B cell (primary cell): ENCODE results near the gene TSPAN9. TPM values are rescaled to one million over a fixed set of nuclear protein-coding genes. Genes with fewer than 3 reads are reported as not detected.

Experiments
- ATAC-seq: fragments of 200-7000 bp; cut with Tn5 transposase; one replicate; pipeline ENCODE4 v1.10.0; 2021; ENCODE audit warnings: low read depth, mild to moderate bottlenecking, moderate number of reproducible peaks, moderate library complexity
- CTCF ChIA-PET: fragments of 350-600 bp; sonication (Branson Sonifier 250); formaldehyde crosslinking; loops from one replicate; lab custom pipeline; 2021; ENCODE audit warnings: antibody characterized with exemption, inconsistent platforms; lab: Charles Lee
- POLR2A ChIA-PET: fragments of 350-600 bp; sonication (Branson Sonifier 250); formaldehyde crosslinking; loops from one replicate; lab custom pipeline; 2021; ENCODE audit warnings: antibody characterized with exemption; lab: Charles Lee
- DNase-seq: peaks from one replicate; pipeline ENCODE4 v3.0.0; 2013
- H2AFZ ChIP-seq: 2 replicates; pipeline ENCODE4 v1.6.1; 2012; ENCODE audit warnings: mild to moderate bottlenecking, low read depth, low read length; ENCODE audit not compliant: insufficient read depth, poor library complexity, severe bottlenecking
- H3K27ac ChIP-seq, 2 donors: 1 replicate in 1 of 2; 2 replicates in 1 of 2; pipeline ENCODE4 v1.5.1; 2012 to 2013; ENCODE audit warnings: low read length in 2 of 2, mild to moderate bottlenecking in 2 of 2, moderate library complexity in 1 of 2
- H3K27me3 ChIP-seq, 4 experiments: fragments of 200-600 bp in 1 of 4; sonication (generic) in 1 of 4; replicated peaks in 1 of 4; 1 replicate in 2 of 4; 2 replicates in 2 of 4; pipeline versions ENCODE4 v1.6.1 to v1.7.0; 2013 to 2016; ENCODE audit warnings: low read length in 3 of 4, mild to moderate bottlenecking in 2 of 4, mixed read lengths in 1 of 4, moderate library complexity in 1 of 4; ENCODE audit not compliant: insufficient read depth in 4 of 4, control insufficient read depth in 3 of 4; ENCODE audit errors: control extremely low read depth in 1 of 4
- H3K36me3 ChIP-seq, 2 experiments: replicated peaks in 1 of 2; 1 replicate in 1 of 2; 2 replicates in 1 of 2; pipeline versions ENCODE4 v1.6.1 to v1.7.1; 2013; ENCODE audit warnings: low read length in 1 of 2; ENCODE audit not compliant: insufficient read depth in 2 of 2, control insufficient read depth in 1 of 2; ENCODE audit errors: control extremely low read depth in 1 of 2, extremely low read depth in 1 of 2
- H3K4me1 ChIP-seq, 2 donors: fragments of 200-600 bp in 1 of 2; sonication (generic) in 1 of 2; 1 replicate in 1 of 2; 2 replicates in 1 of 2; pipeline versions ENCODE4 v1.5.1 to v1.6.1; 2013 to 2017; ENCODE audit warnings: low read length in 2 of 2; ENCODE audit not compliant: control insufficient read depth in 2 of 2, insufficient read depth in 2 of 2
- H3K4me2 ChIP-seq: replicated peaks from 2 replicates; pipeline ENCODE3; 2012; ENCODE audit warnings: mild to moderate bottlenecking, low read depth, low read length; ENCODE audit not compliant: poor library complexity, severe bottlenecking
- H3K4me3 ChIP-seq, 5 experiments: fragments of 200-600 bp in 1 of 5; sonication (generic) in 1 of 5; 1 replicate in 3 of 5; 2 replicates in 2 of 5; pipeline versions ENCODE4 v1.5.1 to v1.7.0; 2011 to 2016; ENCODE audit warnings: low read length in 4 of 5, mild to moderate bottlenecking in 4 of 5, low read depth in 2 of 5, control low read depth in 1 of 5, moderate library complexity in 1 of 5; ENCODE audit not compliant: insufficient read depth in 1 of 5; ENCODE audit errors: control extremely low read depth in 1 of 5, extremely low read depth in 1 of 5
- H3K79me2 ChIP-seq: fragments of 200-600 bp; sonication (generic); one replicate; pipeline ENCODE4 v1.6.0; 2016; ENCODE audit warnings: low read length; ENCODE audit not compliant: control insufficient read depth, insufficient read depth
- H3K9ac ChIP-seq: fragments of 200-600 bp; sonication (generic); 2 replicates; pipeline ENCODE4 v1.6.1; 2017; ENCODE audit warnings: mild to moderate bottlenecking, low read length, moderate library complexity
- H3K9me3 ChIP-seq, 3 donors: one replicate each; pipeline versions ENCODE4 v1.6.1 to v1.7.1; 2013; ENCODE audit warnings: low read length in 2 of 3; ENCODE audit not compliant: control insufficient read depth in 2 of 3, insufficient read depth in 1 of 3; ENCODE audit errors: control extremely low read depth in 1 of 3
- H4K20me1 ChIP-seq: 2 replicates; pipeline ENCODE4 v1.6.0; 2012; ENCODE audit warnings: mild to moderate bottlenecking, low read length; ENCODE audit not compliant: insufficient read depth, control insufficient read depth, poor library complexity, severe bottlenecking
- H3K27ac Mint-ChIP-seq: one replicate; pipeline ENCODE4 v1.8.0; 2021; ENCODE audit warnings: mixed read lengths
- H3K27me3 Mint-ChIP-seq: one replicate; pipeline ENCODE4 v1.8.0; 2021; ENCODE audit warnings: mixed read lengths
- H3K4me1 Mint-ChIP-seq: one replicate; pipeline ENCODE4 v1.8.0; 2021; ENCODE audit warnings: mixed read lengths
- H3K4me3 Mint-ChIP-seq: one replicate; pipeline ENCODE4 v1.8.0; 2021; ENCODE audit warnings: mixed read lengths
- H3K9me3 Mint-ChIP-seq: one replicate; pipeline ENCODE4 v1.8.0; 2022; ENCODE audit warnings: mixed read lengths; ENCODE audit not compliant: insufficient read depth
- EZH2 ChIP-seq: IDR thresholded peaks from 2 replicates; pipeline ENCODE4 v1.6.1; 2012; ENCODE audit warnings: borderline replicate concordance, low read depth, mild to moderate bottlenecking, moderate library complexity, low read length; ENCODE audit not compliant: insufficient read depth, poor library complexity, severe bottlenecking
- WGBS: methylation state at CpG from one replicate; pipeline ENCODE4 v1.1.5; 2013; ENCODE audit warnings: missing lambda C conversion rate; ENCODE audit not compliant: insufficient coverage; 5-methylcytosine and 5-hydroxymethylcytosine counted together
- intact Hi-C: fragments of 100-400 bp; cut with micrococcal nuclease; formaldehyde crosslinking; loops from one replicate; pipeline ENCODE4 v1.10.0; 2022
- polyA plus RNA-seq: library from polyadenylated mRNA; depleted of rRNA; stranded (reverse); fragments of >200 nt; gene quantifications from 2 replicates; pipeline ENCODE4 v1.2.3, GENCODE V29; 2012
- total RNA-seq, 2 donors: library from RNA; stranded (reverse); fragments of 120-200 nt in 1 of 2; gene quantifications; 1 replicate in 1 of 2; 2 replicates in 1 of 2; pipeline versions ENCODE4 v1.2.3 to v1.2.4, GENCODE V29; 2013 to 2022
- TF ChIP-seq, protein P1 (sequence below): fragments of 200-600 bp; IDR thresholded peaks from one replicate; pipeline ENCODE4 v1.8.0; 2022; ENCODE audit warnings: antibody characterized with exemption, mild to moderate bottlenecking

The TSPAN9 gene
- total and polyA plus RNA-seq, 2 donors (not counting 1 experiment from before 2014, with no cell fraction given): 0.15 to 0.37 TPM

DNA sequence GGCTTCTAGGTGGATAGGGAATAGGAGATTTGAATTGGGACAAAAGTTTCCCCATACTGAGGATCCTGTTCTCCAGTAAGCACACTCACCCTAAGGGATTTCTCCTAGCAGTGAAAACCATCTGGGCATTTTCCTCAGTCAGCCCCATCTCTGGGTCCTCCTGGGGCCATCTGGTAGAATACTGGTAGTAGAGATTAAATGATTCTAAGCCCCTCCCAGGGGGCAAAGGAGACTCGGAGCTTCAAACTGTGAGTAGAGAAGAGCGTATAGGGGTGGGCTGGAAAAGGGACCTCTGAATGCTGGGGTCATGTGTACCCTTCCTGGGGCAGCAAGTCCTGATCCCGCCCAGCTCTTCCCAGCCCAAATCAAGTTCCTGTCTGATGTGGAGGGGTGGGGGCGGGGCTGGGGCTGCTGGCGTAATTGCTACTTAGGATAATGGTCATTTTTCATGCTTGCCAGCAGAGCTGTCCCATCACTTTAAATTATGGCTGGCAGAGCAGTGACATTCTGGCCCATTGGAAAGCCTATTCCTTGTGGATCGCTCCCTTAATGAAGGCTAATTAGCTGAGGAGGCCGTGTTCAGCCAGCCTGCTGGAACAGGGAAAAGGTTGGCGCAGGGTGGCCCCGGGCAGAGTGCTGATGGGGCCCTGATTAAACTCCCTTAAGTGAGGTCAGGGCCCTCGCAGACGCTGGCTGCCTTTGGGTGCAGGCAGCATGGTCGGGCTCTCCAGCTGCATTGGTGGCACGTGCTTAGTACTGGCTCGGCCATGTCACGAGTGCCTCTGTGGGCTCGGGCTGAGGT, 127.8 kb downstream of the TSPAN9 start:
- no peak overlapping the region for H3K27ac ChIP-seq
- H3K9me3 ChIP-seq: no peaks in the 10 kb centered on the region
- no peak overlapping the region for H3K9ac ChIP-seq
- H3K79me2 ChIP-seq: no peaks in the 10 kb centered on the region
- H3K27me3 ChIP-seq: peaks cover 0 to 33% (median 16%) of the 10 kb centered on the region in 4 experiments
- H3K4me1 Mint-ChIP-seq: peaks cover 6% of the 10 kb centered on the region
- H3K36me3 ChIP-seq: no peaks in the 10 kb centered on the region
- H3K4me2 ChIP-seq: no peak overlapping the region
- H2AFZ ChIP-seq: no peak overlapping the region
- H3K9me3 Mint-ChIP-seq: no peaks in the 10 kb centered on the region
- DNase-seq: no peak
- H4K20me1 ChIP-seq: no peaks in the 10 kb centered on the region
- no peak for TF ChIP-seq EZH2
- TF ChIP-seq, protein P1, sequence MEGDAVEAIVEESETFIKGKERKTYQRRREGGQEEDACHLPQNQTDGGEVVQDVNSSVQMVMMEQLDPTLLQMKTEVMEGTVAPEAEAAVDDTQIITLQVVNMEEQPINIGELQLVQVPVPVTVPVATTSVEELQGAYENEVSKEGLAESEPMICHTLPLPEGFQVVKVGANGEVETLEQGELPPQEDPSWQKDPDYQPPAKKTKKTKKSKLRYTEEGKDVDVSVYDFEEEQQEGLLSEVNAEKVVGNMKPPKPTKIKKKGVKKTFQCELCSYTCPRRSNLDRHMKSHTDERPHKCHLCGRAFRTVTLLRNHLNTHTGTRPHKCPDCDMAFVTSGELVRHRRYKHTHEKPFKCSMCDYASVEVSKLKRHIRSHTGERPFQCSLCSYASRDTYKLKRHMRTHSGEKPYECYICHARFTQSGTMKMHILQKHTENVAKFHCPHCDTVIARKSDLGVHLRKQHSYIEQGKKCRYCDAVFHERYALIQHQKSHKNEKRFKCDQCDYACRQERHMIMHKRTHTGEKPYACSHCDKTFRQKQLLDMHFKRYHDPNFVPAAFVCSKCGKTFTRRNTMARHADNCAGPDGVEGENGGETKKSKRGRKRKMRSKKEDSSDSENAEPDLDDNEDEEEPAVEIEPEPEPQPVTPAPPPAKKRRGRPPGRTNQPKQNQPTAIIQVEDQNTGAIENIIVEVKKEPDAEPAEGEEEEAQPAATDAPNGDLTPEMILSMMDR: no peak
- no peak overlapping the region for H3K4me3 ChIP-seq
- no peak overlapping the region for H3K4me3 Mint-ChIP-seq
- ChIA-PET CTCF (interaction anchor here (1.2 kb wide), 1 partner anchor 132 kb away, joined by 3 read pairs; no protein-coding TSS in a partner anchor), POLR2A (no interaction called here)
- WGBS: 93% methylated on average over 15 of the region's 16 CpGs
- ATAC-seq: no peak
- H3K27me3 Mint-ChIP-seq: peaks cover 39% of the 10 kb centered on the region
- H3K27ac Mint-ChIP-seq: no peak overlapping the region
- intact Hi-C loops: no loop called here
- peaks cover 8 to 26% of the 10 kb centered on the region in 2 donors for H3K4me1 ChIP-seq
